Skeletal muscle tissue (tissue), 4 donors: ENCODE data around the gene XRCC2. TPM values are rescaled to one million over a fixed set of nuclear protein-coding genes. Genes with fewer than 3 reads are reported as not detected.
"Not testable (repeated sequence)": the region's sequence is repeated elsewhere in the genome, so short reads cannot be mapped to it uniquely, and the experiment has no call there.

Source experiments
- H3K27ac ChIP-seq: one replicate; pipeline ENCODE4 v1.7.0; 2013; ENCODE audit warnings: mild to moderate bottlenecking, low read depth, low read length, inconsistent platforms
- H3K27me3 ChIP-seq, 3 donors: one replicate each; pipeline ENCODE4 v1.7.0; 2013; ENCODE audit warnings: low read length in 3 of 3; ENCODE audit not compliant: control insufficient read depth in 3 of 3, insufficient read depth in 3 of 3
- H3K36me3 ChIP-seq, 3 donors: one replicate each; pipeline ENCODE4 v1.7.0; 2013; ENCODE audit warnings: low read length in 3 of 3; ENCODE audit not compliant: control insufficient read depth in 3 of 3, insufficient read depth in 3 of 3
- H3K4me1 ChIP-seq, 3 donors: one replicate each; pipeline ENCODE4 v1.7.0; 2013; ENCODE audit warnings: low read length in 3 of 3, mild to moderate bottlenecking in 3 of 3; ENCODE audit not compliant: control insufficient read depth in 3 of 3, insufficient read depth in 3 of 3
- H3K4me3 ChIP-seq, 3 donors: one replicate each; pipeline ENCODE4 v1.7.0; 2013; ENCODE audit warnings: low read length in 3 of 3
- H3K9ac ChIP-seq, 3 donors: one replicate each; pipeline ENCODE4 v1.7.0; 2013; ENCODE audit warnings: low read length in 3 of 3, mild to moderate bottlenecking in 3 of 3, moderate library complexity in 2 of 3, low read depth in 1 of 3
- H3K9me3 ChIP-seq, 3 donors: one replicate each; pipeline ENCODE4 v1.7.0; 2013; ENCODE audit warnings: low read length in 3 of 3; ENCODE audit not compliant: control insufficient read depth in 3 of 3
- total RNA-seq: library from RNA; depleted of rRNA; stranded (reverse); fragments of >200 nt; gene quantifications from one replicate; pipeline ENCODE4 v1.2.3, GENCODE V29; 2014
- donor health status: Osteomylitis.

XRCC2 gene
- total RNA-seq, 1 donor from 2014 or later = 1.6 TPM

DNA sequence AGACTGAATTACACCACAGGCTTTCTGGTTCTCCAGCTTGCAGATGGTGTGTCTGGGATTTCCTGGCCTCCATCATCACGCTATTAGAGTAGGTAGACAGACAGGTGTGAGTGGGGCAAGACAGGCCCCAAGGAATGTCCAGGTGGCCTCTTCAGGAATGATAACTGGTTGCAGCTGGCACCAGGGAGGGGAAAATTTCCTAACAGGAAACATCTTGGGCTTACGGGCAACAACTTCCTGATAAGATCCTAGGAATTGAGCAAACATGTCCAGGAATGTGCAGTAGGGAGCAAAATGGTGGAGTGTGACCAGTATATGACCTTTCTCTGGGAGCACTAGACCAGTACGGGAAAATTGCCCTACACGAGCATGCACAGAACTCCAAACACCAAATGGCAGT lies 11.3 kb downstream of the XRCC2 start:
- Histone ChIP-seq H3K36me3 (no peaks in the 10 kb centered on the region), H3K9me3 (no peaks in the 10 kb centered on the region), H3K27me3 (no peaks in the 10 kb centered on the region), H3K4me3 (no peak overlapping the region), H3K9ac (no peak overlapping the region), H3K4me1 (peaks cover 3 to 7% (median 5%) of the 10 kb centered on the region in 3 donors), H3K27ac (no peak overlapping the region)

DNA sequence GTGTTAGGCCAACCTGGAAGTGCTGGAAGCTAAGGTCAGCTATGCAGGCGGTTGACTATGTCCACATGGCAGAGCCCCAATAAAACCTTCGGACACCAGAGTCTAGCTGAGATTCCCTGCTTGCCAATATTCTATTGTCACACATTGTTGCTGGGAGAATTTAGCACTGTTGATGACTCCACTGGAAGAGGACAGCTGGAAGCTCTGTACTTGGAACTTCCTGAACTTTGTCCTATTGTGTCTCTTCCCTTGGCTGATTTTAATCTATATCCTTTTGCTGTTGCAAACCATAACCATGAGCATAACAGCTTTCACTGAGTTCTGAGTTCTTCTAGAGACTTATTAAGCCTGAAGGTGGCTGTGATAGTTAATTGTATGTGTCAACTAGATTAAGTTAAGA lies 12.0 kb downstream of the XRCC2 start:
- no peaks in the 10 kb centered on the region for H3K36me3 ChIP-seq
- no peaks in the 10 kb centered on the region for H3K27me3 ChIP-seq
- no peaks in the 10 kb centered on the region for H3K9me3 ChIP-seq
- H3K4me3 ChIP-seq = no peak overlapping the region
- H3K4me1 ChIP-seq = peaks cover 3 to 7% (median 5%) of the 10 kb centered on the region in 3 donors
- H3K27ac ChIP-seq = no peak overlapping the region
- no peak overlapping the region for H3K9ac ChIP-seq

DNA sequence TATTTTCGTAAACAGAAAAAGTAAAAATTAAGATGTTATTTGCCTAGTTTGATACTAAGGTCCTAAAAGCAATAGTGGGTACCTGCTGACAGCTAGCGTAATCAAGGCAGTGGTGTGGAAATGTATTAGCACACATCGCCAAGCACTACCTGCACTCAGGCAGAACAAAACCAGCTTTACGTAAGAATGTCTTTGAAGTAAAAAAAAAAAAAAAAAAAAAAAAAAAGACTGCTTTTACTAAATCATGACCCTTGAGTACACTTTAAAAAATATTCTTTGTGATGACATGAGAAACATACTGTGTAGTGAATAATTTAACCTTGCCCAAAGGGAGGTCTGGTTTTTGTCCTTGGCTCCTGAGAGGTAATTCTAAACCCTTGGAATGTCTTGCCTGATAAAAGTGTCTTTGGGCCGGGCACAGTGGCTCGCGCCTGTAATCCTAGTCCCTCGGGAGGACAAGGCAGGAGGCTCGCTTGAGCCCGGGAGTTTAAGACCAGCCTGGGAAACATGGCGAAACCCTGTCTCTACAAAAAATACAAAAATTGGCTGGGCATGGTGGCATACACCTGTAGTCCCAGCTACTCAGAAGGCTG lies 12.7 kb downstream of the XRCC2 start:
- no peaks in the 10 kb centered on the region for H3K27me3 ChIP-seq
- no peak overlapping the region for H3K9ac ChIP-seq
- H3K9me3 ChIP-seq = no peaks in the 10 kb centered on the region
- no peak overlapping the region for H3K27ac ChIP-seq
- peaks cover 3 to 7% (median 5%) of the 10 kb centered on the region in 3 donors for H3K4me1 ChIP-seq
- no peak overlapping the region for H3K4me3 ChIP-seq
- H3K36me3 ChIP-seq = no peaks in the 10 kb centered on the region

DNA sequence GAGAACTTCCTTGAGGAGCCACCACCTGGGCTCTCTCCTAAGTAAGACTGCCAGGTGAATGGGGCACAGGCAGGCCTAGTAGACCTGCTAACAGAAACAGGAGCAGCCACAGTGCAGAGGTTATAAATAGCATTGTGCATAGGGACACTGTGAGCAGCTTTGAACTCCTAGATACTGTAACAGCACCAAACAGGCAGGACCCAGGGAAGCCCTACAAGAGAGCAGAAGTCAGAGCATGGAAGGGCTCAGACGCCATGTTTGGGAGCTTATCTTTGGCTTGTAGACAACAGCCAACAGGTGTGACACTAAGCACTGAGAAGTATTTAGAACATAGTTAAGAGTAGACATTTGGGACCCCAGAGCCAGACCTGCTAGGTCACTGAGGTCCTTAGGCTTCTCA lies 14.5 kb downstream of the XRCC2 start:
- Histone ChIP-seq H3K36me3 (no peaks in the 10 kb centered on the region), H3K4me1 (peaks cover 3 to 7% (median 5%) of the 10 kb centered on the region in 3 donors), H3K27me3 (no peaks in the 10 kb centered on the region), H3K4me3 (peak overlapping the region in 1 of 3 donors; percentile 13), H3K9ac (no peak overlapping the region), H3K27ac (peak overlapping the region; percentile 26), H3K9me3 (no peaks in the 10 kb centered on the region)

DNA sequence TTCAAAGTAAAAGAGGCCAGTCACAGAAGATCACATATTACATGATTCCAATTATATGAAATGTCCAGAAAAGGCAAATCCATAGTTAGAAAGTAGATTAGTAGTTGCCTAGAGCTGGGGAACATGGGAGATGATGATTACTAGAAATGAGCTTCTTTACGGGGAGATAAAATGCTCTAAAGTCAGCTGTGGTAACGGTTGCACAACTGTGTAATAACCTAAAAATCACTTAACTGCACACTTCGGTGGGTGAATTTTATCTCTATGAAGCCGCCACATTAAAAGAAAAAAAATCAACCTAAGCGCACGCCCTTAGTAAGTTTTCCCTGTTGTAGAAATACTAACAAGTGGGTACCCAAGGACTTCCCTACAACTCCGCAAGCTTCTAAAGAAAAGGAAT lies 15.9 kb downstream of the XRCC2 start:
- Histone ChIP-seq H3K4me1 (peaks cover 3 to 7% (median 5%) of the 10 kb centered on the region in 3 donors), H3K27me3 (no peaks in the 10 kb centered on the region)

DNA sequence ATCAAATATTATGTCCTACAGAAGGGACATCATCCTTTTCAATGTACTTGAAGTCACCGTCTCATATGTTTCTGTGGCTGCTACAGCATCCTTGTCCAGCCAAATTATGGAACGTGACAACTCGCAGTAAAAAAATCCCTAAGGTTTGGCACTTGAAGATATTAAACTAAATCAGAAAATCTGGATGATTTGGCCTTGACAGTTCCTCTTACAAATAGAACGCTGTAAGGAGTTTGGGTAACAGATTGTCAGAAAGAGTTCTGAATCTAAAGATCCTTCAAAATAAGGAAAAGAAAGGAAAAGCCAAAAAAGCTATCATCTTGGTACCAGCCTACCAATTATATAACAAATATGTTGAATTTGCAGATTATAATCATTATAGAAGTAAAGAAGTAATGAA lies 21.0 kb downstream of the XRCC2 start:
- no peaks in the 10 kb centered on the region for H3K4me1 ChIP-seq
- no peak overlapping the region for H3K4me3 ChIP-seq
- H3K36me3 ChIP-seq = no peaks in the 10 kb centered on the region
- H3K9me3 ChIP-seq = no peaks in the 10 kb centered on the region
- no peak overlapping the region for H3K27ac ChIP-seq
- no peak overlapping the region for H3K9ac ChIP-seq
- no peaks in the 10 kb centered on the region for H3K27me3 ChIP-seq

More for the DNA sequence above, 15.9 kb downstream of the XRCC2 start:
- Histone ChIP-seq H3K4me3 (no peak overlapping the region), H3K27ac (no peak overlapping the region), H3K9ac (no peak overlapping the region), H3K9me3 (no peaks in the 10 kb centered on the region), H3K36me3 (no peaks in the 10 kb centered on the region)

DNA sequence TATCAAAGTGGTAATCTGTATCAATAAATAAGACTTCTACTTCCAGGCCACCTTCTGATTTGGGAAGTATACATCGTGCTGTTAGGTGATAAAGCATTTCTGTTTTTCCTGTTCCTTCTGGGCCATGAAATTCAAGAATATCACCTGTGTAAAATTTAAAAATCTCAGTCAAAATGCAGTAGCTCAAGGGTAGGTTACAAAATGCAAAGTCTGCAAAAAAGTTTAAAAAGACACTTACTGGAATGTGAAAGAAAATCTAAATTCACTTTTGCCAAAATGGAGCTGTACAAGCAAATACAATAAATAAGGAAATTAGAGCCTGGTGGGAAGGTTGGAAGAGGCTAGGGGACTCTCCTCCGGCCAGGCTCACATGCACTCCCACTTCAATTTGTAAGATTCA lies 26.7 kb downstream of the XRCC2 start:
- no peak overlapping the region for H3K4me3 ChIP-seq
- H3K9me3 ChIP-seq = no peaks in the 10 kb centered on the region
- no peak overlapping the region for H3K27ac ChIP-seq
- H3K4me1 ChIP-seq = no peaks in the 10 kb centered on the region
- H3K36me3 ChIP-seq = no peaks in the 10 kb centered on the region
- H3K9ac ChIP-seq = no peak overlapping the region
- H3K27me3 ChIP-seq = no peaks in the 10 kb centered on the region

DNA sequence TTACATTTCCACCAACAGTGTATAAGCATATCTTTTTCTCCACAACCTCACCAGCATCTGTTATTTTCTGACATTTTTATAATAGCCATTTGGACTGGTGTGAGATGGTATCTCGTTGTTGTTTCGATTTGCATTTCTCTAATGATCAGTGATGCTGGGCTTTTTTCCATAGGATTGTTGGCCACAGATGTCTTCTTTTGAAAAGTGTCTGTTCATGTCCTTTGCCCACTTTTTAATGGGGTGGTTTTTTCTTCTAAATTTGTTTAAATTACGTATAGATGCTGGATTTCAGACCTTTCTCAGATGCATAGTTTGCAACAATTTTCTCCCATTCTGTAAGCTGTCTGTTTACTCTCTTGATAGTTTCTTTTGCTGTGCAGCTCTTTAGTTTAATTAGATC lies 28.9 kb downstream of the XRCC2 start:
- Histone ChIP-seq H3K27me3 (no peaks in the 10 kb centered on the region), H3K4me3 (no peak overlapping the region), H3K4me1 (no peaks in the 10 kb centered on the region), H3K9ac (no peak overlapping the region), H3K27ac (no peak overlapping the region), H3K9me3 (no peaks in the 10 kb centered on the region), H3K36me3 (no peaks in the 10 kb centered on the region)

DNA sequence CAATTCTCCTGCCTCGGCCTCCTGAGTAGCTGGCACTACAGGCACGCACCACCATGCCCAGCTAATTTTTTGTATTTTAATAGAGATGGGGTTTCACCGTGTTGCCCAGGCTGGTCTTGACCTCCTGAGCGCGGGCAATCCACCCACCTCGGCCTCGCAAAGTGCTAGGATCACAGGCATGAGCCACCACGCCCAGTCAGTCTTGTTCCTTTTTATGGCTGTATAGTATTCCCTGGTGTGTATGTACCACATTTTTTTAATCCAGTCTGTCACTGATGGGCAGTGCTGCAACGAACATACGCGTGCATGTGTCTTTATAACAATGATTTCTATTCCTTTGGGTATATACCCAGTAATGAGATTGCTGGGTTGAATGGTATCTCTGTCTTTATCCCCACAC lies 29.4 kb downstream of the XRCC2 start:
- not testable (repeated sequence) for H3K4me3 ChIP-seq, H3K4me1 ChIP-seq, H3K9me3 ChIP-seq, H3K36me3 ChIP-seq, H3K27ac ChIP-seq, H3K27me3 ChIP-seq, H3K9ac ChIP-seq

DNA sequence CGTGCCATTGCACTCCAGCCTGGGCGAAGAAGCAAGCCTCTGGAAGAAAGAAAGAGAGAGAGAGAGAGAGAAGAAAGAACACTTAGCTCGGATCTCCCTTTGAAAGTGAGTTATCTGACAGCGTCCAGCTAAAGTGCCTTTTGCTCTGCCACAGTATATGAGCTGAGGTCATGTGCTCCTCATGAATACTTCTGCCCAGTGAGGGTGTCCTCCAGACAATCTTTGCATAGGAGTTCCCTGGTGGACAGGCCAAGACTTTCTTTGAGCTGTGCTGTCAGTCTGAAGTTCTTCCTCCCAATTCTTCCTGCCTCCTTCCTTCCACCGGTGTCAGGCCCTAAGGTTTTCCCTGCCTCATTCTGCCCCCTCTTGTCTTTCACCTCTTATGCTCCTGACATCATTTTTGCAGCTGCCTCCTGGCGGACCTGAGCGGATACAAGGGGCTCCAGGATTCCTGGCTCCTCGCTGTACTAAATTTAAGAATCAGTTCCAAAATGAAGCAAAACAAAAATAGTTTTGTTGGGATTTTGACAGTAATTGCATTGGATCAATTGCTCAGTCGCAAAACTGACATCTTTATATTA lies 31.9 kb downstream of the XRCC2 start:
- Histone ChIP-seq H3K4me3 (no peak overlapping the region), H3K27ac (no peak overlapping the region), H3K27me3 (no peaks in the 10 kb centered on the region), H3K4me1 (no peaks in the 10 kb centered on the region), H3K36me3 (no peaks in the 10 kb centered on the region), H3K9me3 (no peaks in the 10 kb centered on the region), H3K9ac (no peak overlapping the region)
